CD4-positive, alpha-beta T cell treated with Interleukin-21 for 1 hour (primary cell): ENCODE data around the gene ALDH1A2.
"Not testable (repeated sequence)": the region's sequence is repeated elsewhere in the genome, so short reads cannot be mapped to it uniquely, and the experiment has no call there.

Source experiments
- DNase-seq: peaks from one replicate; pipeline ENCODE4 v3.0.0-alpha.2; 2020

Gene ALDH1A2

GRCh38 chr15:58066042-58066867 lies 744 bp upstream of the ALDH1A2 start:
- DNase-seq: peak; percentile 23

- DNase-seq: no peak
These were observed 499 bp downstream of the ALDH1A2 start for GRCh38 chr15:58064980-58065444.

- DNase-seq: no peak
These were observed 1.2 kb downstream of the ALDH1A2 start for GRCh38 chr15:58064082-58064979.

- DNase-seq: no peak
These were observed 1.9 kb downstream of the ALDH1A2 start for GRCh38 chr15:58063614-58064013.

DNA sequence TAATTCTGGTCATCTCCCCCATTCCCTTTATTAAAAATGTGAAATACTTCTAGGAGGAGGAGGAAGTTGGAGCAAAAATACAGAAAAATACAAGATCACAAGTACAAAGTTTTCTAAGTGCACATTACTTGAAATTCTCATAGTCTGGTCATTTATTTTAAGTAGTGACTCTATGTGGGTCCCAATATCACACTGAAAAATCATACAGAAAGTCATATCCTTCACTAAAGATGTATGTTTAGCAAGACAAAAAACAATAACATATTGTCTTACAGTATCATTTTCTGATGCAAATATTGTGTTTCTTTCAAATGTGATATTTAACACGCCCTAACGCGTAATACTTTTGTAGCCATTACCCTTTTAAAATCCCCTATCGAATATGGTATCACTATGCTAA lies 2.5 kb downstream of the ALDH1A2 start:
- no peak for DNase-seq

DNA sequence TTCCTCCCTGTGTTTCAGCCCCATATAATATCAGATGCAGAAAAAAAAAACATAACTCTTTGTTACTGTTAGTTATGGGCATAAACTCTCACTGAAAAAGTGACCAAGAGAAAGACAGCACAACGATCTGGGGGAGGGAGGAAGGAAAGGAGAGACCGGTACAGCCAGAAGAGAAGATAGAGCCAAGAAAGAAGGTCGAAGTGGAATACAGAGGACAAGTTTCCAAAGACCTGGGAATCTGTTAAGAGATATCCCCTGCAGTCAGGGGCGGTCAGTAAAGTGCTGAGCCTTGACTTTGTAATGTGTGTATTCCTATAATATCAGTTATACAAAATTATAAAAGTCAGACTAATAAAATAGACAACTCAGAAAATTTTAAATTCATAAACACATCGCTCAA lies 3.3 kb downstream of the ALDH1A2 start:
- DNase-seq: no peak

DNA sequence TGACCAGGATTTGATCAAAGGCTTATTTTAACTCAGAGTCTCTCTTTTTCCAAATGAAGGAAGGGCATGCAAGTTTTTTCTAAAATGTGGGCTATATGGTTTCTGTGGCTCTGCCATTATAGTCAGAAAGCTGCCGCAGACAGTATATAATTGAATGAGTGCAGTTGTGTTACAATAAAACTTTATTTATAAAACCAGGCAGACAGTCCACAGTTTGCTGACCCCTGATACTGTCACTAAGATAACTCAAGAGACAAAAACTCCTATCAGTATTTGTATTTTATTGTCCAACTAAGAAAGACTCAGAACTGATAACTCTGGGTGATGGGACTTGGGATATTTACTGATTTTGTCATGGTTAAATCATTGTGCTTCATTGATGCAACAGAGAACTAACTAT lies 4.9 kb downstream of the ALDH1A2 start:
- DNase-seq: no peak

GRCh38 chr15:58058729-58059128 lies 6.8 kb downstream of the ALDH1A2 start:
- no peak for DNase-seq

DNA sequence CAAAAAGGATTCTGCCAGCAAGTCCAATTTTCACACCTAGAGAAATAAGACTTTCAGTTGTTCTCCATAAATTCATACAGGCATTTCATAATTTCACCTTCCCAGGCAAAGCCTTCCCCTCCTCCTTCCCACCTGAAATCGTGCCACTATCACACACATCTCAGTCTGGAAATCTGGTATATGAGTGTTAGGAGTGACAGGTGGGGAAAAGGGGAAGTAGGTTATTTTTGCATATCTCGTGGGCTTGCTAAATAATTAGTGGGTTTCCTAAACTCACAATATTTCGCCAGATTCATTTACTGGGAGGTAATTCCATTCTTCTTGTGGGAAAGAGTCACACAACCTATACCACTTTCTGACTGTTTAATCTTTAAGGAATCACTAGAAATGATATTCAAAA lies 7.4 kb downstream of the ALDH1A2 start:
- no peak for DNase-seq

- no peak for DNase-seq
These were observed 8.0 kb downstream of the ALDH1A2 start for GRCh38 chr15:58057559-58057958.

DNA sequence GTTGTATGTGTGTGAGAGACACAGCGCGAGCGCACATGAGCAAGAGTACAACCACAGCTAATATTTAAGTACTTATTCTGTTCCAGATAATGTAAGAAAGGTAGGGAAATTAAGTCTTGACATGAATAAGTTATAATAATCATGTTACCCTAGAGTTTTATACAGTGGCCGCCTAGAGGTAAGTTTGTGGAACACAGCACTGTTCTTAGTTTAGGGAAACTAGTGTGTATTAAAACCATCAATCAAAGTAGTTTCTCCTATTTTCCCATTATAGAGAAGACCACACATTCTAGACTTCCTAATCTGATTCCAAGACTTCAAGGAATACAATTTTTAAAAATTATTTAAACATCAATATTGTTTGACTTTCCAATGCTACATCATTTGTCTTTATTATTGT lies 9.5 kb downstream of the ALDH1A2 start:
- no peak for DNase-seq

DNA sequence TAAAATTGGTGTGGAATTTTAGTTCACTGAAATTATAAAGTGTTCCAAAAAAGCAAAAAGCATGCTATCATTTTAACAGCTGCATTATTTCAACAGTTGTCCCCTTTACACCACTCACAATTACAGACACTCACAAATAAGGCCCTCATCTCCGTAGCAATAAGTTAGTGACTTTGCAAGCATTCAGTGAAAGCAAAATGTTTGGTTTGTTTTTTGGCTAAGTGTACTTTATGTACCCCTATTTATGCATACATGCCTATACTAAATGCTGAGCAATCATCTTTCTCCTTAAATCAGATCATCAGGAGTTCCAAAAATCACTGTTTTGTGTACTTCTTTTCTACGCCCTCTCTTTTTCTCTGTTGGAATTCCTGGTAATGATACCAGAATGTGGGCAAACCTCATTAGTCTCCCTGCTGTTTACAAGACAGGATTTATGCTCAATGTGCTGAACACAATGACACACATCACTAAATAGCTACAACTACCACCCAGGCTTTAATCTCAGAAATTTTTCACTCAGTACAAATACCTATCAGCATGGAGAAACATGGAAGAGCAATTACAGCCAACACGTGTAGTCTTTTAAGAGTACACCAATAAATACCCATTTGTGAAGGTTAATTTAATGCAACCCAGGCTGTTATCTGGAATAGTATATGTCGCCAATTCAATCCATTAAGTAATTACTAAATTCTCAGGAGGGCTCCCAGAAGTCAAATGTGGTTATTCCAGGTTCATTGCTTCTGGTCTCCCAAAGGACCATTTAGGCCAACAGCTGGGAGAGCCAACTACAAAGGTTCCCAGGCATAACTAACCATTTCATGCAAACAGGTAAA lies 12.0 kb downstream of the ALDH1A2 start:
- no peak for DNase-seq

DNA sequence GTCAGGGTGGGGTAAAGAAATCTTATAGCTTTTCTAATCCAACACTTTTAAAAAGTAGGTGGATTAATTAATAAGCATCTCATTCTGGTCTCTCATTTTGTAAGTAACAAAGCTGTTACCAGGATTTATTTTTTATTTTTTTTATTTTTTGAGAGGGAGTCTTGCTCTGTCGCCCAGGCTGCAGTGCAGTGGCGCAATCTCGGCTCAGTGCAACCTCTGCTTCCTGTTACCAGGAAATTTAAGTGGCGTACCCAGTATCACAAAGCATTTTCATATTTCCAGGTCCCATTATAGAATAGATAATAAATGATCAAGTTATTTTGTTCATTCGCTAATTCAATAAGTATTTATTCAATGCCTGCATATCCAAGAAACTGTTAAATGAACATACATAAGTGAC lies 13.2 kb downstream of the ALDH1A2 start:
- no peak for DNase-seq

DNA sequence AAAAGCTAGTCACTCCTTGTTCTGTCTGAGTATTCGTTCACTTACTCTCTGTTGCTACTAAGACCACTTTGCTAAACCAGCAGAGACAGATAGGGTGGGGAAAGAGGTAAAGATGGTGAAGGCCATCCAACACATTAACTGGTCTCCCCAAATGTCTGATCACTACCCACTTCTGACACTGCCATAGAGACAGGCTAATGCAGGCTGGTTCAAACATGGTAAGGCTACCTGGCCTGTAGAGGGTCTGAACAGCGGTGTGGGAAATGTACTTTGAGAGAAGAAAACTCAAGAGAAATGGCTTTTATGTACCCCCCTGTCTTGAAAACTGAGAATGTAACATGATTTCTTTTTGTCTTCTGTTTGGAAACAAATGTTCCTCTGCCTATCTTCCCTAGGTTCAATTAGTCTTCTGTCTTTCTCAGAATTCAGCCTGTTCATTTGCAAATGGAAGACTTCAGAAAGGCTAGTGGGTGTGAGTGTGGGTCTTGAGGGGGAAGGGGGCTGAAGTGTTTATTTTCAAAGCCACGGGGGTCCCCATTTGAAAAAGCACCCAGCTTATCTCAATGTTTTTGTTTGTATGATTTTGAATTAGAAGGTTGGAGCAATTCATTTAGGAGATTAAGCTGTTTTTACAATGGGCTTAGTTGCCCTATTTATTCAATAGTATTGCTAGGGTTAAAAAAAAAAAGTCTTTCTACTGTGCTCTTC lies 15.8 kb downstream of the ALDH1A2 start:
- no peak for DNase-seq

- no peak for DNase-seq
These were observed 17.2 kb downstream of the ALDH1A2 start for GRCh38 chr15:58048261-58048660.

DNA sequence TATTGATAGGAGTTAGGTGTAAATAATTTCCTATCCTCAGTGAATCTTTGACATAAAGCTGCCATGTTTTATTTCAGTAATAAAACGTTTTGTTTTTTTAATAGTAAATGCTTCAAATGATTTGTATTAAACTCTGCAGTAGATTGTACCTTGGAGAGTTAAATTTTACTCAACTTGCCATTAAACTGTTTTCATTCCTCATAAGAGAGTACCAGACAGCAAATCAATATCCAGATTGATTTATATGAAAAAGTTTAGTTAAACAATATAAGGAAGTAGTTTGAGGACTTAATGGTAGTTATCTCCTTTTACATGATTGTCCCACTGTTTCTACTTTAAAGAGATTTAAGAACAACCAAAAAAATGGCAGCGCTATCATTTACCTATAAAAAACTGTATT lies 18.4 kb downstream of the ALDH1A2 start:
- DNase-seq: no peak

- no peak for DNase-seq
These were observed 19.0 kb downstream of the ALDH1A2 start for GRCh38 chr15:58046467-58046866.

DNA sequence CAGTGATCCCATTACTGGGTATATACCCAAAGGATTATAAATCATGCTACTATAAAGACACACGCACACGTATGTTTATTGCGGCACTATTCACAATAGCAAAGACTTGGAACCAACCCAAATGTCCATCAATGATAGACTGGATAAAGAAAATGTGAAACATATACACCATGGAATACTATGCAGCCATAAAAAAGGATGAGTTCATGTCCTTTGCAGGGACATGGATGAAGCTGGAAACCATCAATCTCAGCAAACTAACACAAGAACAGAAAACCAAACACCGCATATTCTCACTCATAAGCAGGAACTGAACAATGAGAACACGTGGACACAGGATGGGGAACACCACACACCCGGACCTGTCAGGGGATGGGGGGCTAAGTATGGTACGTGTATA lies 20.1 kb downstream of the ALDH1A2 start:
- DNase-seq: not testable (repeated sequence)

- DNase-seq: no peak
These were observed 21.0 kb downstream of the ALDH1A2 start for GRCh38 chr15:58044551-58044950.

DNA sequence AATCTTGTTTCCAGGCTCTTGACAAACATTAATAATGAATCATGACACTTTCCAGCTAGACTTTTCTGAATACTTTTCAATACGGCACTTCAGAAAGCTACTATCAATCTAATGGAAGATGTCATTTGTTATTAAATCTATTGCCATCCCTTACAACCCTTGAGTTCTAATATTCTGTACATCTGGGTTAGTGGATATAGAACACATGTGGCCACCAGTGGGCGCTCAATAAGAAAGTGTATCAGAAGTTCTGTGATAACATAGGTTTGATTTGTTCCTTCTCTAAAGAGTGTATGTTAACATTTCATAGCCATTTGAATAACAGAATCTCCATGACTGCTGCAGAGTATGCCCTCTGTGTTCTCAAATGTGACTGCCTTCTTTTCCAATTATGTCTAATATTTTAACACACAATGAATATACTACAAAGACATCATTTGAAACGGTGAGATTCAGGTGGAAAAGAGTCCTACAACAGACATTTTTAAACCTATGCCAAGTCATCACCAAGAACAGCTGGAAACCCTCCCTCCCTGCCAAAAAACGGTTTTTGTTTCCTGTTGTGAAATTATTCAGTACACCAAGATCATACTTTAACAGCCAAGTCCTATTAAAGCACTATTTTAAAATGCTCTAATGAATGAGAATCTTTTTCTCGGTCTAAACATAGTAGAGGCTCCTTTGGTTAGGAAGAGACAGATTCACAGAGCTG lies 22.2 kb downstream of the ALDH1A2 start:
- peak; percentile 26 for DNase-seq

GRCh38 chr15:58042006-58042405 lies 23.5 kb downstream of the ALDH1A2 start:
- no peak for DNase-seq

- DNase-seq: no peak
These were observed 25.4 kb downstream of the ALDH1A2 start for GRCh38 chr15:58040150-58040549.
